CD4-positive, alpha-beta T cell (primary cell): ENCODE data around the gene IGLL5. TPM values are rescaled to one million over a fixed set of nuclear protein-coding genes. Genes with fewer than 3 reads are reported as not detected.

ENCODE experiments used
- ATAC-seq: fragments of 200-7000 bp; cut with Tn5 transposase; one replicate; pipeline ENCODE4 v1.10.0; 2022; ENCODE audit warnings: mild to moderate bottlenecking; ENCODE audit not compliant: poor library complexity
- CTCF ChIA-PET: fragments of 350-600 bp; sonication (Branson Sonifier 250); formaldehyde crosslinking; loops from one replicate; lab custom pipeline; 2021; ENCODE audit warnings: antibody characterized with exemption, inconsistent platforms; lab: Charles Lee
- POLR2A ChIA-PET: fragments of 350-600 bp; sonication (Branson Sonifier 250); formaldehyde crosslinking; loops from one replicate; lab custom pipeline; 2021; ENCODE audit warnings: antibody characterized with exemption, inconsistent platforms; lab: Charles Lee
- DNase-seq, 14 experiments: peaks; one replicate each; pipeline ENCODE4 v3.0.0-alpha.2; 2013 to 2020; ENCODE audit warnings: mixed read lengths in 2 of 14
- H3K27ac ChIP-seq, 2 donors: one replicate each; pipeline versions ENCODE4 v1.5.1 to v1.7.0; 2013; ENCODE audit warnings: low read length in 2 of 2, low read depth in 1 of 2, mild to moderate bottlenecking in 1 of 2
- H3K27me3 ChIP-seq, 2 experiments: 1 replicate in 1 of 2; 2 replicates in 1 of 2; pipeline versions ENCODE4 v1.6.1 to v1.7.0; 2013; ENCODE audit warnings: low read length in 2 of 2, control low read depth in 1 of 2, mild to moderate bottlenecking in 1 of 2, moderate library complexity in 1 of 2; ENCODE audit not compliant: insufficient read depth in 2 of 2, control insufficient read depth in 1 of 2
- H3K36me3 ChIP-seq: one replicate; pipeline ENCODE4 v1.6.1; 2013; ENCODE audit warnings: low read length, control low read depth; ENCODE audit not compliant: insufficient read depth
- H3K4me1 ChIP-seq: one replicate; pipeline ENCODE4 v1.6.1; 2013; ENCODE audit warnings: low read length, control low read depth; ENCODE audit not compliant: insufficient read depth
- H3K4me3 ChIP-seq: one replicate; pipeline ENCODE4 v1.5.1; 2013; ENCODE audit warnings: mild to moderate bottlenecking, low read length, moderate library complexity
- H3K9me3 ChIP-seq, 2 experiments: 1 replicate in 1 of 2; 2 replicates in 1 of 2; pipeline versions ENCODE4 v1.6.1 to v1.7.0; 2013; ENCODE audit warnings: low read length in 2 of 2, mild to moderate bottlenecking in 2 of 2, control low read depth in 1 of 2, moderate library complexity in 1 of 2; ENCODE audit not compliant: control insufficient read depth in 1 of 2, insufficient read depth in 1 of 2
- H3K27ac Mint-ChIP-seq: one replicate; pipeline ENCODE4 v1.8.0; 2020; ENCODE audit warnings: mixed read lengths
- H3K27me3 Mint-ChIP-seq: one replicate; pipeline ENCODE4 v1.8.0; 2021; ENCODE audit warnings: mixed read lengths
- H3K36me3 Mint-ChIP-seq: one replicate; pipeline ENCODE4 v1.8.0; 2021; ENCODE audit warnings: low read depth, mixed read lengths
- H3K4me1 Mint-ChIP-seq: one replicate; pipeline ENCODE4 v1.8.0; 2021; ENCODE audit warnings: low read depth, mixed read lengths
- H3K4me3 Mint-ChIP-seq: one replicate; pipeline ENCODE4 v1.8.0; 2020; ENCODE audit warnings: mild to moderate bottlenecking, mixed read lengths
- H3K9me3 Mint-ChIP-seq: one replicate; pipeline ENCODE4 v1.8.0; 2020; ENCODE audit warnings: mixed read lengths
- CTCF ChIP-seq: fragments of 200-600 bp; IDR thresholded peaks from one replicate; pipeline ENCODE4 v1.8.0; 2022; ENCODE audit warnings: antibody characterized with exemption, mild to moderate bottlenecking
- intact Hi-C, 2 experiments: fragments of 100-400 bp; cut with DNase I in 1 of 2; cut with micrococcal nuclease in 1 of 2; formaldehyde crosslinking; loops; one replicate each; pipeline versions ENCODE4 v1.15.1 to v1.9.0; 2023 to 2025; cut with DNase I, micrococcal nuclease
- total RNA-seq, 174 experiments: library from RNA in 2 of 174; stranded (reverse) in 2 of 174; gene quantifications; one replicate each; pipeline ENCODE4 v1.2.3 and lab custom pipeline; 2021 to 2026

The IGLL5 gene
- total RNA-seq, 2 experiments from 2014 or later, result not detected

DNA sequence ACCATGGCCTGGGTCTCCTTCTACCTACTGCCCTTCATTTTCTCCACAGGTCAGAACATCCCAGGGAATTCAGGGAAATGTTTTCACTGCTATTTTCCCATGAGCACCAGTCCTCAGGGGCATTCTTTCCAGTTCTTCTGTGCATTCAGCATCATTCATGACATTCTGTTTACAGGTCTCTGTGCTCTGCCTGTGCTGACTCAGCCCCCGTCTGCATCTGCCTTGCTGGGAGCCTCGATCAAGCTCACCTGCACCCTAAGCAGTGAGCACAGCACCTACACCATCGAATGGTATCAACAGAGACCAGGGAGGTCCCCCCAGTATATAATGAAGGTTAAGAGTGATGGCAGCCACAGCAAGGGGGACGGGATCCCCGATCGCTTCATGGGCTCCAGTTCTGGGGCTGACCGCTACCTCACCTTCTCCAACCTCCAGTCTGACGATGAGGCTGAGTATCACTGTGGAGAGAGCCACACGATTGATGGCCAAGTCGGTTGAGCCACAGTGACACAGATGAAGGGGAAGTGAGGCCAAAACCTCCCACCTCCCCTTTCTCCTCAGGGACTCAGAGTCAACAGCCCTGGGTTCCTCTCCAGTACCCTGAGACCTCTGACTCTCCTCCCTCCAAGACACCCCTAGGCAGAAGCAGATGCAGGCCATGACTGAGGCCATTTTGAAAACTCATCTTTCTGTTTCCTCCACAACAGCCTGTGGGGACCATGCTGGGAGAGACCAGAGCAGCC is 15.9 kb upstream of the IGLL5 start:
- no peak overlapping the region for H3K27ac Mint-ChIP-seq
- H3K4me3 Mint-ChIP-seq, result no peak overlapping the region
- ATAC-seq (no peak), DNase-seq (no peak)
- H3K4me1 Mint-ChIP-seq, result peaks cover 2% of the 10 kb centered on the region
- POLR2A ChIA-PET, result interaction anchor here (1.0 kb wide), 1 partner anchor 52 kb away, joined by 3 read pairs; no protein-coding TSS in a partner anchor
- H3K4me3 ChIP-seq, result no peak overlapping the region
- H3K36me3 Mint-ChIP-seq, result no peaks in the 10 kb centered on the region
- intact Hi-C loops, result loop anchor here in 1 of 2 experiments (2.0 kb wide), 1 partner anchor 21 kb away; no protein-coding TSS in a partner anchor
- H3K9me3 Mint-ChIP-seq, result peaks cover 2% of the 10 kb centered on the region
- H3K27ac ChIP-seq, result no peak overlapping the region
- H3K36me3 ChIP-seq, result no peaks in the 10 kb centered on the region
- CTCF ChIA-PET, result interaction anchor here (1.2 to 1.3 kb wide), 2 partner anchors 23 to 119 kb away, joined by 4 to 6 read pairs; no protein-coding TSS in a partner anchor
- no peaks in the 10 kb centered on the region for H3K27me3 Mint-ChIP-seq
- peaks cover 10% of the 10 kb centered on the region in 2 experiments for H3K9me3 ChIP-seq
- peaks cover 4% of the 10 kb centered on the region for H3K4me1 ChIP-seq
- H3K27me3 ChIP-seq, result no peaks in the 10 kb centered on the region
- TF ChIP-seq CTCF, result no peak

DNA sequence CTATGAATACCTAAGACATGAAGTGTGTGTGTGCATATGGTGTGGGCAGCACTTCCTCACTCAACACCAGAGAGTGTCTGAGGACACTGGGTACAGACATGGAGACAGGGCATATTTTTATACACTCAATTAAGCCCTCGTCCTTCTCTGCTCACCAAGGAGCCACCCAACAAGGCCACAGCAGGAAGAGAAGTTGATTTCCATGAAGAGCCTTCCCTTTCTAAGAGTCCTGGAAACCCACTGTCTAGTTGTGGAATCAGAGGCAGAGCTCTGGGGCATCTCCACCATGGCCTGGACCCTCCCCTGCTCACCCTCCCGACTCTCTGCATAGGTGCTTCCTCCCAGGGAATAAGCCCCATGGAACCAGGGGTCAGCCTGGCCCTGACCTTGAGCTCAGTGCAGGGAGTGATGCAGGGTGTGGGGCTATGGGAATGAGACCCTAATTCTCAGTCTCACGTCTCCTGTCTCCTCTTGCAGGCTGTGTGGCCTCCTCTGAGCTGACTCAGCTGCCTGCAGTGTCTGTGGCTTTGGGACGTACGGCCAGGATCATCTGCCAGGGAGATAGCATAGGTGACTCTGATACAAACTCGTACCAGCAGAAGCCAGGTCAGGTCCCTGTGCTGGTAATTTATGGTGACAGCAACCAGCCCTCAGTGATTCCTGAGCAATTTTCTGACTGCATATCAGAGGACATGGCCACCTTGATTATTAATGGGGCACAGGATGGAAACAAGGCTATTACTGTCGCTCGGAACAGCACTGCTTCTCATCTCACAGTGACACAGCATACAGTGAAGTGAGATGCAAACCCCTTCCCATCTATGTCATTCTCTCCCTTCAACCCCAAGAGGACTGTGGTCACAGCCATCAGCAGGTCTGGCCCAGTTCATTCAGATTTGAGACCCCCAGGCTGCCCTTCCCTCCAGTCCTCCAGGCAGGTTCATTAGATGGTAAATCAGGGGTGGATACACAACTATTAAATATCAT is 14.6 kb upstream of the IGLL5 start:
- Histone ChIP-seq H3K4me3 (no peak overlapping the region), H3K4me1 (peaks cover 3% of the 10 kb centered on the region), H3K36me3 (no peaks in the 10 kb centered on the region), H3K27me3 (no peaks in the 10 kb centered on the region), H3K27ac (no peak overlapping the region), H3K9me3 (peaks cover 10% of the 10 kb centered on the region in 2 experiments)
- intact Hi-C loops, result no loop called here
- H3K4me1 Mint-ChIP-seq, result no peaks in the 10 kb centered on the region
- no peak for DNase-seq
- no peak for TF ChIP-seq CTCF
- H3K4me3 Mint-ChIP-seq, result no peak overlapping the region
- ChIA-PET CTCF (interaction anchor here (0.6 to 3.2 kb wide), 2 partner anchors 53 to 120 kb away, joined by 3 to 14 read pairs; no protein-coding TSS in a partner anchor), POLR2A (interaction anchor here (1.2 kb wide), 2 partner anchors 7 to 119 kb away, joined by 3 to 5 read pairs; no protein-coding TSS in a partner anchor)
- ATAC-seq, result no peak
- H3K36me3 Mint-ChIP-seq, result no peaks in the 10 kb centered on the region
- H3K27ac Mint-ChIP-seq, result no peak overlapping the region
- H3K27me3 Mint-ChIP-seq, result no peaks in the 10 kb centered on the region
- H3K9me3 Mint-ChIP-seq, result peaks cover 2% of the 10 kb centered on the region
